GF-D8 (cell line): ENCODE data around the gene ICOSLG.
"Not testable (repeated sequence)": the region's sequence is repeated elsewhere in the genome, so short reads cannot be mapped to it uniquely, and the experiment has no call there.

Experiments used
- DNase-seq: peaks from one replicate; lab custom pipeline; 2025; lab: John Stamatoyannopoulos, UW

ICOSLG gene

GRCh38 chr21:44240842-44241241, at the start of gene ICOSLG:
Gene ICOSLG (minus strand): TSS chr21:44240943. CDS start chr21:44240817, 126 bp downstream.
- DNase-seq, result not testable (repeated sequence)

GRCh38 chr21:44289381-44290010, 48.8 kb upstream of the ICOSLG start:
- DNase-seq, result no peak

- no peak for DNase-seq
These were observed 47.7 kb upstream of the ICOSLG start for GRCh38 chr21:44288251-44289110.

- no peak for DNase-seq
These were observed 46.2 kb upstream of the ICOSLG start for GRCh38 chr21:44286716-44287632.

GRCh38 chr21:44286086-44286715, 45.5 kb upstream of the ICOSLG start:
- DNase-seq, result no peak

GRCh38 chr21:44285138-44285992, 44.6 kb upstream of the ICOSLG start, which contains the start of gene AIRE:
Gene AIRE (plus strand): TSS chr21:44285876. CDS start chr21:44286007, 131 bp downstream.
- DNase-seq, result no peak

GRCh38 chr21:44283948-44284347, 43.2 kb upstream of the ICOSLG start:
- no peak for DNase-seq

GRCh38 chr21:44283211-44283785, 42.6 kb upstream of the ICOSLG start:
- DNase-seq, result not testable (repeated sequence)

- no peak for DNase-seq
These were observed 41.6 kb upstream of the ICOSLG start for GRCh38 chr21:44282370-44282769.

GRCh38 chr21:44281801-44282200, 41.1 kb upstream of the ICOSLG start:
- DNase-seq, result no peak

GRCh38 chr21:44279354-44280260, 38.9 kb upstream of the ICOSLG start:
- DNase-seq, result no peak

- DNase-seq, result no peak
These were observed 34.3 kb upstream of the ICOSLG start for GRCh38 chr21:44275041-44275440.

- DNase-seq, result no peak
These were observed 32.3 kb upstream of the ICOSLG start for GRCh38 chr21:44273046-44273445.

GRCh38 chr21:44272284-44272858, 31.6 kb upstream of the ICOSLG start:
- DNase-seq, result no peak

GRCh38 chr21:44271558-44272283, 31.0 kb upstream of the ICOSLG start:
- DNase-seq, result no peak

GRCh38 chr21:44269090-44269489, 28.3 kb upstream of the ICOSLG start:
- DNase-seq, result no peak

GRCh38 chr21:44267655-44268142, 27.0 kb upstream of the ICOSLG start:
- DNase-seq, result no peak

GRCh38 chr21:44265734-44266270, 25.1 kb upstream of the ICOSLG start:
- no peak for DNase-seq
